Measurements from ENCODE around the gene ATP10A. TPM values are rescaled to one million over a fixed set of nuclear protein-coding genes. Genes with fewer than 3 reads are reported as not detected.

ATP10A gene
- total RNA-seq, 4 donors from 2014 or later = 3.8 to 7.1 (median 5.2) TPM

- Histone ChIP-seq H3K27me3 (no peaks in the 10 kb centered on the region), H3K4me1 (no peaks in the 10 kb centered on the region), H3K36me3 (no peaks in the 10 kb centered on the region), H3K9me3 (no peaks in the 10 kb centered on the region), H3K27ac (no peak overlapping the region), H3K4me3 (no peak overlapping the region)
- DNase-seq (ENCODE audit: low spot score in 2 of 2) = no peak
- no peak for TF ChIP-seq POLR2A (IDR thresholded peaks at IDR 0.05)
- no peak for TF ChIP-seq EP300 (IDR thresholded peaks at IDR 0.05)
- no peak for TF ChIP-seq CTCF (IDR thresholded peaks at IDR 0.05)
- no peak for TF ChIP-seq POLR2AphosphoS5 (IDR thresholded peaks at IDR 0.05)
- 85% methylated on average over 10 of the region's 10 CpGs for WGBS
Observed at GRCh38 chr15:25839638-25840156, 23.4 kb downstream of the ATP10A start.

GRCh38 chr15:25838871-25839195 lies 24.3 kb downstream of the ATP10A start:
- Histone ChIP-seq H3K9me3 (no peaks in the 10 kb centered on the region), H3K27me3 (no peaks in the 10 kb centered on the region), H3K36me3 (no peaks in the 10 kb centered on the region), H3K4me1 (no peaks in the 10 kb centered on the region), H3K4me3 (no peak overlapping the region), H3K27ac (no peak overlapping the region)
- DNase-seq (ENCODE audit: low spot score in 2 of 2) = no peak
- 47% methylated on average over 4 of the region's 4 CpGs for WGBS
- no peak for TF ChIP-seq POLR2A (IDR thresholded peaks at IDR 0.05)
- no peak for TF ChIP-seq CTCF (IDR thresholded peaks at IDR 0.05)
- no peak for TF ChIP-seq EP300 (IDR thresholded peaks at IDR 0.05)
- TF ChIP-seq POLR2AphosphoS5 (IDR thresholded peaks at IDR 0.05) = no peak

GRCh38 chr15:25838191-25838870 lies 24.8 kb downstream of the ATP10A start:
- DNase-seq (ENCODE audit: low spot score in 2 of 2) = no peak
- Histone ChIP-seq H3K27me3 (no peaks in the 10 kb centered on the region), H3K4me3 (no peak overlapping the region), H3K27ac (no peak overlapping the region), H3K4me1 (no peaks in the 10 kb centered on the region), H3K36me3 (no peaks in the 10 kb centered on the region), H3K9me3 (no peaks in the 10 kb centered on the region)
- TF ChIP-seq POLR2A (IDR thresholded peaks at IDR 0.05) = no peak
- no peak for TF ChIP-seq POLR2AphosphoS5 (IDR thresholded peaks at IDR 0.05)
- no peak for TF ChIP-seq CTCF (IDR thresholded peaks at IDR 0.05)
- no peak for TF ChIP-seq EP300 (IDR thresholded peaks at IDR 0.05)
- 33% methylated on average over 8 of the region's 8 CpGs for WGBS

GRCh38 chr15:25832158-25832557 lies 31.0 kb downstream of the ATP10A start:
- Histone ChIP-seq H3K4me3 (no peak overlapping the region), H3K27ac (peak overlapping the region; percentile 50), H3K27me3 (no peaks in the 10 kb centered on the region), H3K36me3 (no peaks in the 10 kb centered on the region), H3K9me3 (no peaks in the 10 kb centered on the region), H3K4me1 (peaks cover 9% of the 10 kb centered on the region)
- WGBS = 74% methylated on average over 5 of the region's 5 CpGs
- no peak for DNase-seq (ENCODE audit: low spot score in 2 of 2)
- no peak for TF ChIP-seq POLR2AphosphoS5 (IDR thresholded peaks at IDR 0.05)
- TF ChIP-seq CTCF (IDR thresholded peaks at IDR 0.05) = no peak
- no peak for TF ChIP-seq EP300 (IDR thresholded peaks at IDR 0.05)
- no peak for TF ChIP-seq POLR2A (IDR thresholded peaks at IDR 0.05)

GRCh38 chr15:25830844-25831451 lies 32.2 kb downstream of the ATP10A start:
- no peaks in the 10 kb centered on the region for H3K9me3 ChIP-seq
- H3K4me3 ChIP-seq = peak overlapping the region; percentile 8
- WGBS = 35% methylated on average over 11 of the region's 11 CpGs
- TF ChIP-seq POLR2AphosphoS5 (IDR thresholded peaks at IDR 0.05) (peak in 2 of 3 donors; percentile 28 to 57), CTCF (IDR thresholded peaks at IDR 0.05) (no peak), EP300 (IDR thresholded peaks at IDR 0.05) (peak; percentile 60), POLR2A (IDR thresholded peaks at IDR 0.05) (no peak)
- H3K27ac ChIP-seq = peak overlapping the region; percentile 76
- H3K27me3 ChIP-seq = no peaks in the 10 kb centered on the region
- H3K4me1 ChIP-seq = peaks cover 9% of the 10 kb centered on the region
- no peaks in the 10 kb centered on the region for H3K36me3 ChIP-seq
- DNase-seq (ENCODE audit: low spot score in 2 of 2) = peak in 1 of 2 donors; percentile 84
